ENCODE measurements around the gene CIDEB. TPM values are rescaled to one million over a fixed set of nuclear protein-coding genes. Genes with fewer than 3 reads are reported as not detected.

The CIDEB gene
- total and polyA plus RNA-seq, 2 donors from 2014 or later, result 22.4 to 49.7 TPM

DNA sequence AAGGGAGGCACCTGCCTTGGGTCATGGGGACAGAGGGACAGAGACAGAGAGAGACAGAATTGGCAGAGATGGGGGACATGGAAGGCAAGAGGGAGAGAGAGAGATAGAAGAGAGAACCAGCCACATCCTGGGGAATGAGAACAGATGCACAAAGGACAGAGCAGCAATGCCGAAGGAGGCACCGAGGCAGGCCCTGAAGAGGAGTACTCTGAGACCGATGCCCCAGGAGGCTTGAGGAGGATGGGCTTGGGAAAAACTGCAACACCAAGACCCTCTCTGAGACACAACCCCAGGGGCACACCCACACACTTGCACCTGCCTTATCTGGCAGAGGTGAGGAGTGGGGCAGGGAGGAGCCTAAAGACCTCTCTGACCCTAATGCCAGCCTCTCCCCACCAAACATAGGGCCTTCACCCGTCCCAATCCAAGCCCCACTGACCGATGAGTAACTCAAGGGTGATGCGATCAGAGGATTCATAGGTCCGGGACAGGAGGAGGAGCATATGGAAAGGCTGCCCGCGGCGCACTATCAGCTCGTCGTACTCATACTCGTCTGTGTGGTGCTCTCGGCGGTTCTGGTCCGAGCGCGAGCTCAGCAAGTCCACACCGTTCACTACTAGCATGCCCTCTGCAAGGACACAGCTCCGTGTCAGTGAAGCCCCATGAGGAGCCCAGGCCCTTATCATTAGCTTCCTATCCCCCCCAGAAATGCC is 46.4 kb downstream of the CIDEB start:
- no peaks in the 10 kb centered on the region for H3K27me3 ChIP-seq (ENCODE audit: control insufficient read depth, insufficient read depth, low read length)
- H3K9ac ChIP-seq (ENCODE audit: low read length in 3 of 3), result no peak overlapping the region
- H3K4me1 ChIP-seq (ENCODE audit: control insufficient read depth in 2 of 3, insufficient read depth in 2 of 3, low read depth in 1 of 3, low read length in 3 of 3), result peaks cover 0 to 3% (median 0%) of the 10 kb centered on the region in 3 donors
- DNase-seq (no peak), FAIRE-seq (no peak)
- no peaks in the 10 kb centered on the region for H3K9me3 ChIP-seq (ENCODE audit: control insufficient read depth in 2 of 3, insufficient read depth in 1 of 3, low read length in 3 of 3)
- intact Hi-C loops (cut with DNase I), result no loop called here
- TF ChIP-seq, protein P1, sequence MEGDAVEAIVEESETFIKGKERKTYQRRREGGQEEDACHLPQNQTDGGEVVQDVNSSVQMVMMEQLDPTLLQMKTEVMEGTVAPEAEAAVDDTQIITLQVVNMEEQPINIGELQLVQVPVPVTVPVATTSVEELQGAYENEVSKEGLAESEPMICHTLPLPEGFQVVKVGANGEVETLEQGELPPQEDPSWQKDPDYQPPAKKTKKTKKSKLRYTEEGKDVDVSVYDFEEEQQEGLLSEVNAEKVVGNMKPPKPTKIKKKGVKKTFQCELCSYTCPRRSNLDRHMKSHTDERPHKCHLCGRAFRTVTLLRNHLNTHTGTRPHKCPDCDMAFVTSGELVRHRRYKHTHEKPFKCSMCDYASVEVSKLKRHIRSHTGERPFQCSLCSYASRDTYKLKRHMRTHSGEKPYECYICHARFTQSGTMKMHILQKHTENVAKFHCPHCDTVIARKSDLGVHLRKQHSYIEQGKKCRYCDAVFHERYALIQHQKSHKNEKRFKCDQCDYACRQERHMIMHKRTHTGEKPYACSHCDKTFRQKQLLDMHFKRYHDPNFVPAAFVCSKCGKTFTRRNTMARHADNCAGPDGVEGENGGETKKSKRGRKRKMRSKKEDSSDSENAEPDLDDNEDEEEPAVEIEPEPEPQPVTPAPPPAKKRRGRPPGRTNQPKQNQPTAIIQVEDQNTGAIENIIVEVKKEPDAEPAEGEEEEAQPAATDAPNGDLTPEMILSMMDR (IDR thresholded peaks at IDR 0.05; ENCODE audit: borderline replicate concordance, extremely low read depth, insufficient read depth), result no peak
- H3K4me3 ChIP-seq (ENCODE audit: low read length in 3 of 3), result no peak overlapping the region
- H3K27ac ChIP-seq (ENCODE audit: low read depth in 2 of 2, low read length in 2 of 2), result no peak overlapping the region
- H3K36me3 ChIP-seq (ENCODE audit: control insufficient read depth in 2 of 3, insufficient read depth in 3 of 3, low read length in 3 of 3), result no peaks in the 10 kb centered on the region

GRCh38 chr14:24260780-24261157 is 47.0 kb downstream of the CIDEB start:
- no peak for DNase-seq
- FAIRE-seq, result no peak
- Histone ChIP-seq H3K9me3 (ENCODE audit: control insufficient read depth in 2 of 3, insufficient read depth in 1 of 3, low read length in 3 of 3) (no peaks in the 10 kb centered on the region), H3K27me3 (ENCODE audit: control insufficient read depth, insufficient read depth, low read length) (no peaks in the 10 kb centered on the region), H3K4me3 (ENCODE audit: low read length in 3 of 3) (no peak overlapping the region), H3K4me1 (ENCODE audit: control insufficient read depth in 2 of 3, insufficient read depth in 2 of 3, low read depth in 1 of 3, low read length in 3 of 3) (peaks cover 0 to 3% (median 0%) of the 10 kb centered on the region in 3 donors), H3K9ac (ENCODE audit: low read length in 3 of 3) (no peak overlapping the region), H3K27ac (ENCODE audit: low read depth in 2 of 2, low read length in 2 of 2) (no peak overlapping the region), H3K36me3 (ENCODE audit: control insufficient read depth in 2 of 3, insufficient read depth in 3 of 3, low read length in 3 of 3) (no peaks in the 10 kb centered on the region)
- intact Hi-C loops (cut with DNase I), result no loop called here
- TF ChIP-seq, protein P1 (IDR thresholded peaks at IDR 0.05; ENCODE audit: borderline replicate concordance, extremely low read depth, insufficient read depth), result no peak

GRCh38 chr14:24260026-24260779 is 47.6 kb downstream of the CIDEB start:
- DNase-seq (peak in 1 of 5 donors; percentile 74), FAIRE-seq (no peak)
- H3K4me3 ChIP-seq (ENCODE audit: low read length in 3 of 3), result no peak overlapping the region
- intact Hi-C loops (cut with DNase I), result no loop called here
- peak overlapping the region in 1 of 2 donors; percentile 18 for H3K27ac ChIP-seq (ENCODE audit: low read depth in 2 of 2, low read length in 2 of 2)
- H3K9me3 ChIP-seq (ENCODE audit: control insufficient read depth in 2 of 3, insufficient read depth in 1 of 3, low read length in 3 of 3), result no peaks in the 10 kb centered on the region
- no peak overlapping the region for H3K9ac ChIP-seq (ENCODE audit: low read length in 3 of 3)
- H3K4me1 ChIP-seq (ENCODE audit: control insufficient read depth in 2 of 3, insufficient read depth in 2 of 3, low read depth in 1 of 3, low read length in 3 of 3), result peaks cover 0 to 3% (median 0%) of the 10 kb centered on the region in 3 donors
- no peaks in the 10 kb centered on the region for H3K27me3 ChIP-seq (ENCODE audit: control insufficient read depth, insufficient read depth, low read length)
- TF ChIP-seq, protein P1 (IDR thresholded peaks at IDR 0.05; ENCODE audit: borderline replicate concordance, extremely low read depth, insufficient read depth), result no peak
- peaks cover 0 to 1% (median 0%) of the 10 kb centered on the region in 3 donors for H3K36me3 ChIP-seq (ENCODE audit: control insufficient read depth in 2 of 3, insufficient read depth in 3 of 3, low read length in 3 of 3)

Data from kidney (tissue), 14 donors.